ENCODE data around the gene USP28.
"Not testable (repeated sequence)": the region's sequence is repeated elsewhere in the genome, so short reads cannot be mapped to it uniquely, and the experiment has no call there.

USP28 gene

GRCh38 chr11:113774174-113774503 lies 101.2 kb downstream of the USP28 start:
- DNase-seq (ENCODE audit: low spot score): no peak

GRCh38 chr11:113773416-113774173 lies 101.8 kb downstream of the USP28 start, which contains the start of gene ZW10:
ZW10 (minus strand) TSS chr11:113773692; CDS start chr11:113773666, 26 bp downstream.
- peak; percentile 98 for DNase-seq (ENCODE audit: low spot score)
- FAIRE-seq: peak; percentile 98

More at GRCh38 chr11:113774174-113774503, 101.2 kb downstream of the USP28 start:
- no peak for FAIRE-seq

GRCh38 chr11:113773092-113773415 lies 102.3 kb downstream of the USP28 start:
- no peak for FAIRE-seq
- DNase-seq (ENCODE audit: low spot score): peak; percentile 42

GRCh38 chr11:113771964-113772363 lies 103.4 kb downstream of the USP28 start:
- no peak for FAIRE-seq
- DNase-seq (ENCODE audit: low spot score): no peak

GRCh38 chr11:113764527-113765219 lies 110.7 kb downstream of the USP28 start:
- FAIRE-seq (no peak), DNase-seq (ENCODE audit: low spot score) (no peak)

GRCh38 chr11:113763040-113763439 lies 112.3 kb downstream of the USP28 start:
- not testable (repeated sequence) for FAIRE-seq

GRCh38 chr11:113760241-113760640 lies 115.1 kb downstream of the USP28 start:
- DNase-seq (ENCODE audit: low spot score): no peak
- FAIRE-seq: no peak

More at GRCh38 chr11:113763040-113763439, 112.3 kb downstream of the USP28 start:
- DNase-seq (ENCODE audit: low spot score): not testable (repeated sequence)

- FAIRE-seq (no peak), DNase-seq (ENCODE audit: low spot score) (no peak)
Measured at GRCh38 chr11:113752932-113753331, 122.4 kb downstream of the USP28 start.
